Measurements from ENCODE around the gene TCF12. TPM values are rescaled to one million over a fixed set of nuclear protein-coding genes. Genes with fewer than 3 reads are reported as not detected.

Gene TCF12
- total and polyA plus RNA-seq, 2 of the 8 experiments (the other 6 are each of a cell fraction or from before 2014, with no cell fraction given) = 85.8 to 101 TPM

DNA sequence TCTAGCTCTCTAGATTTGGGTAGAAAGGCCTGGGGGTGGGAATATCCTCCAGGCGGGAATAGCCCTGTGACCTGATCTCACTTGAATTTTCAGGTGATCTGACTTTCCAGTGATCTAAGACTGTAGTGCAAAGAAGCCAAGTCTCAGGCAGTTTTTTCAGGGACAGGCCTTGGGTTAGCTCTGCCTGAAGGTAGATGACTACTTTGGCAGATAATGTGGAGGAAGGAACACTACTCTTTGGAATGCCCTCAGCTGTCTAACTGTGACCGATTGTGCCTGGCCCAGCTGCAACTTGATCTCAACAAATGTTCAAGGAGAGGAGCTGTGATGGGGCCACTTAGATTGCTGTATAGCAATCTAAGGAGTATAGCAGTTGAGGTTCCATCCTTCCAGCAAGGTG lies 193.7 kb downstream of the TCF12 start:
- H2BK12ac ChIP-seq (ENCODE audit: low read depth, low read length) = no peak overlapping the region
- no peak overlapping the region for H4K5ac ChIP-seq (ENCODE audit: insufficient read length, low read depth, low read length)
- H3K23ac ChIP-seq (ENCODE audit: insufficient read length) = no peak overlapping the region
- peak; percentile 75 for FAIRE-seq
- H2AK5ac ChIP-seq (ENCODE audit: low read depth, low read length) = no peak overlapping the region
- H3K14ac ChIP-seq (ENCODE audit: insufficient read length) = no peak overlapping the region
- peaks cover 0 to 10% (median 4%) of the 10 kb centered on the region in 4 experiments; a peak in 3 of 7 replicates for H3K4me1 ChIP-seq (replicated peaks in 1 of 4; ENCODE audit: control insufficient read depth in 3 of 4, insufficient read depth in 4 of 4, low read length in 3 of 4)
- H2BK120ac ChIP-seq (replicated peaks; ENCODE audit: low read depth, low read length) = no peak overlapping the region
- H4K91ac ChIP-seq (replicated peaks; ENCODE audit: insufficient read length, low read length) = no peak overlapping the region
- 85% methylated on average over 2 of the region's 2 CpGs; no CpG with 5 or more reads in 1 of the 2 experiments for WGBS, 2 experiments (ENCODE audit: extremely low coverage in 1 of 2, insufficient coverage in 1 of 2, insufficient read length in 1 of 2, insufficient replicate concordance in 2 of 2, low coverage in 1 of 2, low lambda C conversion rate in 2 of 2, missing lambda C conversion rate in 1 of 2)
- DNase-seq (ENCODE audit: low read depth in 1 of 2, low spot score in 2 of 2) = no peak
- H3K4me3 ChIP-seq (ENCODE audit: extremely low read depth in 1 of 4, insufficient read depth in 2 of 4, low read depth in 3 of 4, low read length in 4 of 4) = no peak overlapping the region
- H3K27ac ChIP-seq (ENCODE audit: low read depth, low read length) = no peak overlapping the region
- H2BK5ac ChIP-seq (ENCODE audit: low read depth, low read length) = no peak overlapping the region
- no peak overlapping the region for H2BK15ac ChIP-seq (ENCODE audit: low read length)
- ChIA-PET POLR2A (ENCODE audit: partially characterized antibody) (interaction anchor here (3.4 kb wide), 1 partner anchor 12 kb away, joined by 10 read pairs; no protein-coding TSS in a partner anchor), CTCF (ENCODE audit: partially characterized antibody) (interaction anchor here (0.5 to 3.3 kb wide), 2 partner anchors 26 kb away, joined by 3 to 10 read pairs; no protein-coding TSS in a partner anchor)
- H3K9me3 ChIP-seq (ENCODE audit: insufficient read depth in 2 of 2, low read depth in 1 of 2, low read length in 1 of 2) = no peaks in the 10 kb centered on the region
- TF ChIP-seq SIRT6 (IDR thresholded peaks at IDR 0.05; ENCODE audit: low read length) (no peak), SUZ12 (IDR thresholded peaks at IDR 0.05; ENCODE audit: low read length) (no peak), SIX5 (IDR thresholded peaks at IDR 0.05; ENCODE audit: low read depth, low read length) (no peak), BACH1 (IDR thresholded peaks at IDR 0.05; ENCODE audit: low read length) (no peak), BCL11A (IDR thresholded peaks at IDR 0.05; ENCODE audit: low read depth in 2 of 2, low read length in 2 of 2) (no peak), TBP (IDR thresholded peaks at IDR 0.05; ENCODE audit: low read depth, low read length) (no peak), BRCA1 (IDR thresholded peaks at IDR 0.05; ENCODE audit: low read depth, low read length) (no peak), FOSL1 (IDR thresholded peaks at IDR 0.05; ENCODE audit: insufficient read depth, low read depth, low read length) (no peak)
- TF ChIP-seq, protein P1, sequence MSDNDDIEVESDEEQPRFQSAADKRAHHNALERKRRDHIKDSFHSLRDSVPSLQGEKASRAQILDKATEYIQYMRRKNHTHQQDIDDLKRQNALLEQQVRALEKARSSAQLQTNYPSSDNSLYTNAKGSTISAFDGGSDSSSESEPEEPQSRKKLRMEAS (IDR thresholded peaks at IDR 0.05) = no peak
- TF ChIP-seq, protein P2, sequence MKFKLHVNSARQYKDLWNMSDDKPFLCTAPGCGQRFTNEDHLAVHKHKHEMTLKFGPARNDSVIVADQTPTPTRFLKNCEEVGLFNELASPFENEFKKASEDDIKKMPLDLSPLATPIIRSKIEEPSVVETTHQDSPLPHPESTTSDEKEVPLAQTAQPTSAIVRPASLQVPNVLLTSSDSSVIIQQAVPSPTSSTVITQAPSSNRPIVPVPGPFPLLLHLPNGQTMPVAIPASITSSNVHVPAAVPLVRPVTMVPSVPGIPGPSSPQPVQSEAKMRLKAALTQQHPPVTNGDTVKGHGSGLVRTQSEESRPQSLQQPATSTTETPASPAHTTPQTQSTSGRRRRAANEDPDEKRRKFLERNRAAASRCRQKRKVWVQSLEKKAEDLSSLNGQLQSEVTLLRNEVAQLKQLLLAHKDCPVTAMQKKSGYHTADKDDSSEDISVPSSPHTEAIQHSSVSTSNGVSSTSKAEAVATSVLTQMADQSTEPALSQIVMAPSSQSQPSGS (IDR thresholded peaks at IDR 0.05; ENCODE audit: low read length) = no peak
- peaks cover 0 to 13% of the 10 kb centered on the region in 2 experiments; a peak in 1 of 4 replicates for H3K79me2 ChIP-seq (ENCODE audit: control insufficient read depth in 1 of 2, insufficient read depth in 2 of 2, low read length in 2 of 2)
- no peaks in the 10 kb centered on the region for H3K27me3 ChIP-seq (replicated peaks in 1 of 4; ENCODE audit: control insufficient read depth in 3 of 4, extremely low read depth in 1 of 4, insufficient read depth in 3 of 4, low read length in 3 of 4)
- no peaks in the 10 kb centered on the region for H3K23me2 ChIP-seq (ENCODE audit: low read depth, low read length)
- no peaks in the 10 kb centered on the region for H3K36me3 ChIP-seq (ENCODE audit: control insufficient read depth in 2 of 4, insufficient read depth in 4 of 4, low read length in 3 of 4)
- H2AFZ ChIP-seq (ENCODE audit: low read length) = no peak overlapping the region
- peaks cover 0 to 3% of the 10 kb centered on the region in 2 experiments for H4K20me1 ChIP-seq (replicated peaks in 1 of 2; ENCODE audit: control insufficient read depth in 1 of 2, insufficient read depth in 2 of 2, low read length in 2 of 2)
- no peak overlapping the region for H3K9ac ChIP-seq (replicated peaks in 1 of 4; ENCODE audit: extremely low read depth in 1 of 4, low read depth in 3 of 4, low read length in 3 of 4)
- no peak overlapping the region for H3K4ac ChIP-seq (replicated peaks; ENCODE audit: insufficient read length, low read depth, low read length)
- H3K79me1 ChIP-seq (ENCODE audit: low read depth, low read length) = no peaks in the 10 kb centered on the region
- no peak overlapping the region for H3K4me2 ChIP-seq (ENCODE audit: insufficient read depth in 1 of 2, low read depth in 2 of 2, low read length in 2 of 2)
- H3K18ac ChIP-seq (ENCODE audit: extremely low read depth, low read length) = no peak overlapping the region
- H4K8ac ChIP-seq (ENCODE audit: extremely low read depth, insufficient read depth, low read length) = no peak overlapping the region
- no peak overlapping the region for H2BK20ac ChIP-seq (ENCODE audit: low read length)
- H3K56ac ChIP-seq (replicated peaks; ENCODE audit: insufficient read length, low read depth, low read length) = no peak overlapping the region
